Right atrium auricular region (tissue), 2 donors: ENCODE data around the gene KLF9. TPM values are rescaled to one million over a fixed set of nuclear protein-coding genes. Genes with fewer than 3 reads are reported as not detected.

Source experiments
- DNase-seq: peaks from one replicate; pipeline ENCODE4 v3.0.0-alpha.2; 2019; ENCODE audit warnings: low spot score
- H3K27ac ChIP-seq, 2 donors: fragments of 200-600 bp; sonication (generic); 1 replicate in 1 of 2; 2 replicates in 1 of 2; pipeline ENCODE4 v1.5.1; 2016 to 2019
- H3K27me3 ChIP-seq, 2 donors: fragments of 200-600 bp; sonication (generic); one replicate each; pipeline versions ENCODE4 v1.5.1 to v1.6.0; 2017 to 2019
- H3K36me3 ChIP-seq: fragments of 200-600 bp; sonication (generic); one replicate; pipeline ENCODE4 v1.5.1; 2016
- H3K4me1 ChIP-seq, 2 donors: fragments of 200-600 bp; sonication (generic); one replicate each; pipeline versions ENCODE4 v1.5.1 to v1.6.0; 2017 to 2019
- H3K4me3 ChIP-seq, 2 donors: fragments of 200-600 bp; sonication (generic); 1 replicate in 1 of 2; 2 replicates in 1 of 2; pipeline ENCODE4 v1.5.1; 2017 to 2019; ENCODE audit warnings: mild to moderate bottlenecking in 1 of 2, moderate library complexity in 1 of 2
- H3K9me3 ChIP-seq, 2 donors: fragments of 200-600 bp; sonication (generic); one replicate each; pipeline ENCODE4 v1.5.1; 2019
- total RNA-seq, 2 donors: library from RNA; depleted of rRNA; stranded (reverse); fragments of >200 nt; gene quantifications; one replicate each; pipeline ENCODE4 v1.1.0, GENCODE V29; 2016
- TF ChIP-seq, protein P1 (sequence below), 2 donors: fragments of 200-600 bp; sonication (generic); IDR thresholded peaks; one replicate each; pipeline ENCODE4 v1.5.1; 2019; ENCODE audit warnings: antibody characterized with exemption in 2 of 2

KLF9 gene
- total RNA-seq, 2 donors from 2014 or later: 74.1 to 76.7 TPM

DNA sequence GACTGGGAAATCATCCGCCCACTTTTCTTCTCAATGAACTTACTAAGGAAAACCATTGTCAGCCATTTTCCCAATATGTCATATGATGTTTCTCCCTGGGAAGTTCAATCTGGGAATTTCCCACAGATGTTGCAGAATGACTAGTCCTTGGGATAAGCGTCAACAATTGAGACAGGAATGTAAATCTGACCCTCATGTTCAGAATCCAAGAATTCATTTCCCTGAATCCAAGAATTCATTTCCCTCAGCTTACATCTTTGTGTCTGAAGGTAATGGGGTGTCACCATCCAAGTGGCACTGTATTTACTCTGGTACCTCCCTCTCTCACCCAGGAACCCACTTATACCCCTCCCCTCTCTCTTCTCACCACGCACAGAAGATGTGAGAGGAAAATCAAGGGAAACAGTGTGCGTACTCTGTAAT lies 7.4 kb downstream of the KLF9 start:
- Histone ChIP-seq H3K4me1 (peaks cover 0 to 72% of the 10 kb centered on the region in 2 donors), H3K4me3 (peak overlapping the region in 1 of 2 donors; percentile 31), H3K27me3 (no peaks in the 10 kb centered on the region), H3K36me3 (peaks cover 6% of the 10 kb centered on the region), H3K27ac (peak overlapping the region; percentile 100), H3K9me3 (no peaks in the 10 kb centered on the region)
- TF ChIP-seq, protein P1, sequence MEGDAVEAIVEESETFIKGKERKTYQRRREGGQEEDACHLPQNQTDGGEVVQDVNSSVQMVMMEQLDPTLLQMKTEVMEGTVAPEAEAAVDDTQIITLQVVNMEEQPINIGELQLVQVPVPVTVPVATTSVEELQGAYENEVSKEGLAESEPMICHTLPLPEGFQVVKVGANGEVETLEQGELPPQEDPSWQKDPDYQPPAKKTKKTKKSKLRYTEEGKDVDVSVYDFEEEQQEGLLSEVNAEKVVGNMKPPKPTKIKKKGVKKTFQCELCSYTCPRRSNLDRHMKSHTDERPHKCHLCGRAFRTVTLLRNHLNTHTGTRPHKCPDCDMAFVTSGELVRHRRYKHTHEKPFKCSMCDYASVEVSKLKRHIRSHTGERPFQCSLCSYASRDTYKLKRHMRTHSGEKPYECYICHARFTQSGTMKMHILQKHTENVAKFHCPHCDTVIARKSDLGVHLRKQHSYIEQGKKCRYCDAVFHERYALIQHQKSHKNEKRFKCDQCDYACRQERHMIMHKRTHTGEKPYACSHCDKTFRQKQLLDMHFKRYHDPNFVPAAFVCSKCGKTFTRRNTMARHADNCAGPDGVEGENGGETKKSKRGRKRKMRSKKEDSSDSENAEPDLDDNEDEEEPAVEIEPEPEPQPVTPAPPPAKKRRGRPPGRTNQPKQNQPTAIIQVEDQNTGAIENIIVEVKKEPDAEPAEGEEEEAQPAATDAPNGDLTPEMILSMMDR (IDR thresholded peaks at IDR 0.05): no peak
- DNase-seq: no peak

DNA sequence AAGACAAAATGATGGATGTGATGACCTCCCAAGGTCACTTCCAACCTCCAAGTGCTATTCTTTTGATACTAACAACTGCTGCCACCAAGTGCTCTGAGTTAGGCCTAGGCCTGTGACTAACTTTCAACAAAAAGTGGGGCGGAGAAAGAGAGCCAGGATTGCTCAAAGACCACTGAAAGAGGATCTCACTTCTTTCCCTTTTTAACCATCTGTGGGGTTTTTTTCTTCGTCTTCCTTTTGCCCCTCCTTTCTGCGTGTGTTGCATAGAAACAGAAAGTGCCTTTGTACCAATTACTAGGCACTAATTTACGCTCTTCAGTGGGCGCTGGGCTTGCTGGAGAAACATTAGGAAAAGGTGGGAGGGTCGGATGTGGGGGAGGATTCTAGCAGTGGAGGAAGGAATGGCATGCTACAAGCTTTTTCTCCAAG lies 8.0 kb downstream of the KLF9 start:
- no peaks in the 10 kb centered on the region for H3K27me3 ChIP-seq
- H3K9me3 ChIP-seq: no peaks in the 10 kb centered on the region
- peak overlapping the region in 1 of 2 donors; percentile 31 for H3K4me3 ChIP-seq
- peaks cover 0 to 79% of the 10 kb centered on the region in 2 donors for H3K4me1 ChIP-seq
- TF ChIP-seq, protein P1 (IDR thresholded peaks at IDR 0.05): no peak
- peak overlapping the region; percentile 100 for H3K27ac ChIP-seq
- DNase-seq: no peak
- peaks cover 6% of the 10 kb centered on the region for H3K36me3 ChIP-seq

DNA sequence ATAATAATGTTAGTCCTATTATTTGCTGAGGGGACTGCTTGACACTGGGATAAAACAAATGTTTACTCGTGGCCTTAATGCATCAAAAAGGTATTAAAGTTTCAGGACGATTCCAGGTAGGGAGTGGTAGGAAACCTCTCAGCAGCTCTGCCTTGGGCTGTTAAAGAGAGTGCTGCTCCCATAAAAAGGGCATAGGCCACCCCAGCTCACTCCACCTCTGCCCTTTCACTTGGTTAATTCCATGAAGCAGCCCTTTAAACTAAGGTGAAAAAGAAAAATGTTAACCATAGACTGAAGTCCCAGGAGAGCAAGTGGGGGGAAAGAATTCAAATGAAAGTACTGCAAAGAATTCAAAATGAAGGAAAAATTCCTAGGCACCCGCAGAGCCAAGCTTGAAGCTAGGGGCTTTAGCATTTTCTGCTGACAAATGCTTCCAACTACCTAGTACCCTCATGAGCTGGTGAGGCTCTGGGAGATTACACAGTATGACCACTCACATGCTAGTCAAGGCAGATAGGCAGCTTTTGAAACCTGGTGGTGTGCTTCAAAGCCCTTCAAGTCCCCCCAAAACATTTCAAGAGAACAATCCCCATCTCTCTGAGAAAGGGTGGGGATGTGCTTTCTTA lies 8.5 kb downstream of the KLF9 start:
- Histone ChIP-seq H3K4me1 (peaks cover 0 to 81% of the 10 kb centered on the region in 2 donors), H3K4me3 (peak overlapping the region in 1 of 2 donors; percentile 31)
- TF ChIP-seq, protein P1 (IDR thresholded peaks at IDR 0.05): no peak

DNA sequence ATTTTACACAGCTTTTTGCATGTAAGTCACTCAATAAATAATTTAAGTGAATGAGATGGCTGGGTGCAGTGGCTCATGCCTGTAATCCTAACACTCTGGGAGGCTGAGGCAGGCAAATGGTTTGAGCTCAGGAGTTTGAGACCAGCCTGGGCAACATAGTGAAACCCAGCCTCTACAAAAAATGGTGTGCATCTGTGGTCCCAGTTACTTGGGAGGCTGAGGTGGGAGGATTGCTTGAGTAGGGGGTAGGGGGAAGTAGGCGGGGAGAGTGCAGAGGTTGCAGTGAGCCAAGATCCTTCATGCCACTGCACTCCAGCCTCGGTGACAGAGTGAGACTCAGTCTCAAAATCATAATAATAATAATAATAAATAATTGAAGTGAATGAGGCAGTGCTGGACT lies 10.2 kb downstream of the KLF9 start:
- H3K4me1 ChIP-seq: peaks cover 0 to 92% of the 10 kb centered on the region in 2 donors
- peak overlapping the region in 1 of 2 donors; percentile 17 for H3K4me3 ChIP-seq
- DNase-seq: no peak
- H3K27me3 ChIP-seq: no peaks in the 10 kb centered on the region
- no peaks in the 10 kb centered on the region for H3K9me3 ChIP-seq
- TF ChIP-seq, protein P1 (IDR thresholded peaks at IDR 0.05): no peak
- H3K27ac ChIP-seq: peak overlapping the region; percentile 100
- H3K36me3 ChIP-seq: peaks cover 6% of the 10 kb centered on the region

More for the DNA sequence above, 8.5 kb downstream of the KLF9 start:
- Histone ChIP-seq H3K36me3 (peaks cover 6% of the 10 kb centered on the region), H3K27ac (peak overlapping the region; percentile 100), H3K9me3 (no peaks in the 10 kb centered on the region), H3K27me3 (no peaks in the 10 kb centered on the region)
- DNase-seq: no peak

DNA sequence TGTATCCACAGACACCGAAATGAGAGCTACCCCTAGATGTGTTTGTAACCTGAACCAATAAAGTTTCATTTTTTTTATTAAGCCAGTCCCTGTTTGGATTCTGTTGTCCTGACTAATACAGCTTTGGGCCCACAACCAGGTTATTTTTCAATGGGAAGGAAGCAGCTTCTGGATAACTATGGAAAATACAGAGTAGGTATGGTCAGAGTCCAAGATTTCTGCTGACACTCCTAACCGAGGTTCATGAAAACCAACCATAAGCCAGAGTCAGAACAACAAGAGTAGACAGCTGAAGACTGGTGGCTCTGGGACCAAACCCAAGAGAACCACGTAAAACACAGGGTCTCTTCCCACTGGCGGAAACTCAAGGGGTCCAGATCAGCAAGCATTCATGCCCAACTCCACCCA lies 10.8 kb downstream of the KLF9 start:
- peaks cover 0 to 97% of the 10 kb centered on the region in 2 donors for H3K4me1 ChIP-seq

More for the DNA sequence above, 10.8 kb downstream of the KLF9 start:
- Histone ChIP-seq H3K4me3 (peak overlapping the region in 1 of 2 donors; percentile 17), H3K9me3 (no peaks in the 10 kb centered on the region), H3K36me3 (peaks cover 6% of the 10 kb centered on the region), H3K27ac (peak overlapping the region; percentile 100), H3K27me3 (no peaks in the 10 kb centered on the region)
- no peak for DNase-seq
- TF ChIP-seq, protein P1 (IDR thresholded peaks at IDR 0.05): no peak
